Measurements from ENCODE around the gene PCK2. TPM values are rescaled to one million over a fixed set of nuclear protein-coding genes. Genes with fewer than 3 reads are reported as not detected.

PCK2 gene
- total RNA-seq, 1 donor from 2014 or later = 3.1 TPM

DNA sequence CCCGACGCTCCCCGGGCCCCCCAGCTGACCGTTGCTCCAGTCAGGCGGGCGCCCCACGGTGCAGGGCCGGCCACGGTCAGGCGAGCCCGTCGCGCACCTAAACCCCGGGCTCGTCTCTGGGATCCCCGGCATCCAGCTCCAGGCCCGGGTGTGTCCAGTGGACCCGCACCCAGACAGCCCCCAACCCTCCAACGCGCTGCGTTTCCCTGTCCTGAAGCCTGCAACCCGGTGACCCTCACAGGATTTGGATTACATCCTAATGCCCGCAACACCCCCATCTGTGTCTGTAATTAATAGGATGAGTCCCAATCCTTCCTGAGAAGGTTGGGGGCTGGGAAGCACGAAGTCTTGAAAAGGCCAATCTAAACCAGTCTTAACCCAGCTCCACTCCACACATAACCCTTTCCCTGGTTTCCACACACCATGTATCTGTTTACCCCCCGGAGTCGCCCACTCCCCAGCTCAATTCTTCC is 12.3 kb upstream of the PCK2 start:
- Histone ChIP-seq H3K36me3 (no peaks in the 10 kb centered on the region), H3K27ac (replicated peaks) (no peak overlapping the region), H3K4me1 (peaks cover 15% of the 10 kb centered on the region), H3K27me3 (ENCODE audit: low read depth) (peaks cover 35% of the 10 kb centered on the region), H3K9me3 (replicated peaks) (no peaks in the 10 kb centered on the region), H3K4me3 (peak overlapping the region; percentile 72)
- intact Hi-C loops (cut with micrococcal nuclease) = no loop called here
- TF ChIP-seq CTCF (IDR thresholded peaks at IDR 0.05; ENCODE audit: borderline replicate concordance) = no peak
- no peak for DNase-seq

DNA sequence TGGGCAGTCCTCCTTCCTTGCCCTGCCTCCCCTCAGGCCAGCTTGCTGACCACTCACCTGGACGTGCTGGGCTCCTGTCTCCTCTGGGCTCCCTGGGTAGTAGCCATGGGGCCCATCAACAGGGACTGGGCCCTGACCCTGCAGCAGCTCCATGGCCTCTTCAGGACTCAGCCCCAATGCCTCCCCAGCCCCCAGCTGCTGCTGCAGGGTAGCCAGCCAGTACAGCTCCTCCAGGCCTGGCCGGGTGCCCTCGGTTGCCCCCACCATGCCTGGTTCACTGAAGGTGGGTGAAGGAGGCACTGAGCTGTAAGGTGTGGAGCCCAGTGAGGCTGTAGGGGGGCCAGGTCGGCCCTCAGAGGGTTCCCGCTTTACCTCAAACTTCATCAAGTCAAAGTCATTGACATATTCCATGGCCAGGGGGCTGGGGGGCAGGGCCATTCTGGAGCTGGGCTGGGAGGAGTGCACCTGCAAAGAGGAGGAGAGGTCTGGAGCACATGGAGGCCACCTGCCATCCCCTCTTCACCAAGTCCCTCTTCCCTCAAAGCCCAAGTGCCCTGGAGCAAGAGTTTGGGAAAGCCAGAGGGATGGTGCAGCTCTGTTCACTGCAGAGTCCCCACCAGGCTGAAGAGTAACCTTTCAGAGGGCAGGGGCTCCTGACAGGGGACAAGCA is 11.6 kb upstream of the PCK2 start:
- Histone ChIP-seq H3K4me3 (no peak overlapping the region), H3K27me3 (ENCODE audit: low read depth) (peaks cover 29% of the 10 kb centered on the region), H3K27ac (replicated peaks) (no peak overlapping the region), H3K36me3 (no peaks in the 10 kb centered on the region), H3K9me3 (replicated peaks) (no peaks in the 10 kb centered on the region), H3K4me1 (peaks cover 15% of the 10 kb centered on the region)
- TF ChIP-seq CTCF (IDR thresholded peaks at IDR 0.05; ENCODE audit: borderline replicate concordance) = no peak
- intact Hi-C loops (cut with micrococcal nuclease) = no loop called here
- DNase-seq = no peak

DNA sequence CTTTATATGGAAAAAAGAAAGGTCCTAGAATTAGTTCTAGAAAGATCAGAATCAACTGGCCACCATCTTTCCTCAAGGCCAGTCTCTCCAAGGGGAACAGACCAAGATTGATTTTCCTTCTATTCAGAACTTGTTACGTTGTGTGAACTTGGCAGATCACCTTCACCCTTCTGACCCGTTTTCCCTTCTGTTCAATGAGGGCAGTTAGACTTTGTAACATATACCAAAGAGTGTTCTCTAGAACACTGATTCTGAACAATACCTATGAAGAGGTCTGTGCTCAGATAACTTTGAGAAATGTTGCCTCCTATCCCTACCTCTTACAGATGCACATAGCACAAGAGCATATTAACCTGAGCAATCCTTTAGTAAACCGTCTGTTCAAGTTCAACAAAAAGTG is 10.6 kb upstream of the PCK2 start:
- intact Hi-C loops (cut with micrococcal nuclease) = no loop called here
- TF ChIP-seq CTCF (IDR thresholded peaks at IDR 0.05; ENCODE audit: borderline replicate concordance) = no peak
- DNase-seq = no peak

GRCh38 chr14:24084440-24084839 is 9.7 kb upstream of the PCK2 start:
- H3K9me3 ChIP-seq (replicated peaks) = no peaks in the 10 kb centered on the region
- no peak for DNase-seq
- no peak overlapping the region for H3K4me3 ChIP-seq
- intact Hi-C loops (cut with micrococcal nuclease) = no loop called here
- no peaks in the 10 kb centered on the region for H3K36me3 ChIP-seq
- peaks cover 15% of the 10 kb centered on the region for H3K4me1 ChIP-seq
- no peak for TF ChIP-seq CTCF (IDR thresholded peaks at IDR 0.05; ENCODE audit: borderline replicate concordance)
- peaks cover 26% of the 10 kb centered on the region for H3K27me3 ChIP-seq (ENCODE audit: low read depth)
- H3K27ac ChIP-seq (replicated peaks) = no peak overlapping the region

More for the DNA sequence above, 10.6 kb upstream of the PCK2 start:
- Histone ChIP-seq H3K4me1 (peaks cover 15% of the 10 kb centered on the region), H3K4me3 (no peak overlapping the region), H3K9me3 (replicated peaks) (no peaks in the 10 kb centered on the region), H3K27me3 (ENCODE audit: low read depth) (peaks cover 29% of the 10 kb centered on the region), H3K27ac (replicated peaks) (no peak overlapping the region), H3K36me3 (no peaks in the 10 kb centered on the region)

DNA sequence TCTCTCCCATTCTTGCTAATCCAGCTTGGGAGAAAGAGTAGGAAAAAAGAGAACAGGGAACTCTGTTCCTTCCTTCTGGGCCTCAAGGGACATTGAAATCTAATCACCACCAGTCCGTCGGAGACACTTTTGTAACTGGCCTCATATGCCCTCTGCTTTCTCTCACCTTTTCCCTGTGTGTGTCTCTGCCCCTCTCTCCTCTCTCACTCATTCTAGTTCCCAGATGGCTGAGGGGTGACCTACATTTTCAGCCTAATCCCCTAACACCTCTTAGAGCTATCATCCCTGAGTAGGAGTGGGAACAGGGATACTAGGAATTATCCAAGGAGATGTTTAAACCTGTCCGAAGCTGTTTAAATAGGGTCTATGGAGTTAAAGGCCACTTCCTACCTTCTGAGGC is 8.9 kb upstream of the PCK2 start:
- Histone ChIP-seq H3K4me1 (peaks cover 15% of the 10 kb centered on the region), H3K36me3 (no peaks in the 10 kb centered on the region), H3K9me3 (replicated peaks) (no peaks in the 10 kb centered on the region), H3K27me3 (ENCODE audit: low read depth) (peaks cover 18% of the 10 kb centered on the region), H3K4me3 (no peak overlapping the region), H3K27ac (replicated peaks) (no peak overlapping the region)
- no peak for DNase-seq
- intact Hi-C loops (cut with micrococcal nuclease) = no loop called here
- no peak for TF ChIP-seq CTCF (IDR thresholded peaks at IDR 0.05; ENCODE audit: borderline replicate concordance)

Data from left ventricle myocardium inferior (tissue), 1 donor.